ENCODE data around the gene ADAM12. TPM values are rescaled to one million over a fixed set of nuclear protein-coding genes. Genes with fewer than 3 reads are reported as not detected.
"Not testable (repeated sequence)": the region's sequence is repeated elsewhere in the genome, so short reads cannot be mapped to it uniquely, and the experiment has no call there.

The ADAM12 gene
- total RNA-seq, 2 donors from 2014 or later, result 0.27 to 2.2 TPM

GRCh38 chr10:126380352-126381076, 7.8 kb downstream of the ADAM12 start:
- Histone ChIP-seq H3K4me1 (ENCODE audit: control insufficient read depth in 1 of 2, low read depth in 2 of 2) (no peaks in the 10 kb centered on the region), H3K27ac (no peak overlapping the region), H3K4me3 (no peak overlapping the region), H3K27me3 (replicated peaks; ENCODE audit: insufficient read depth) (no peaks in the 10 kb centered on the region), H3K9me3 (no peaks in the 10 kb centered on the region), H3K36me3 (no peaks in the 10 kb centered on the region)
- ATAC-seq (ENCODE audit: insufficient number of reproducible peaks, low FRiP score, low read depth), result no peak
- no peak for TF ChIP-seq CTCF (IDR thresholded peaks at IDR 0.05)
- DNase-seq (ENCODE audit: low spot score), result no peak

GRCh38 chr10:126379166-126379565, 9.1 kb downstream of the ADAM12 start:
- H3K9me3 ChIP-seq; ATAC-seq (ENCODE audit: insufficient number of reproducible peaks, low FRiP score, low read depth); H3K4me1 ChIP-seq (ENCODE audit: control insufficient read depth in 1 of 2, low read depth in 2 of 2); H3K36me3 ChIP-seq; H3K27ac ChIP-seq; H3K4me3 ChIP-seq; DNase-seq (ENCODE audit: low spot score); H3K27me3 ChIP-seq (replicated peaks; ENCODE audit: insufficient read depth): not testable (repeated sequence)

GRCh38 chr10:126376956-126377355, 11.3 kb downstream of the ADAM12 start:
- Histone ChIP-seq H3K27ac (no peak overlapping the region), H3K27me3 (replicated peaks; ENCODE audit: insufficient read depth) (no peaks in the 10 kb centered on the region), H3K36me3 (no peaks in the 10 kb centered on the region), H3K4me3 (no peak overlapping the region), H3K9me3 (no peaks in the 10 kb centered on the region), H3K4me1 (ENCODE audit: control insufficient read depth in 1 of 2, low read depth in 2 of 2) (peaks cover 0 to 4% of the 10 kb centered on the region in 2 donors)
- DNase-seq (ENCODE audit: low spot score) (no peak), ATAC-seq (ENCODE audit: insufficient number of reproducible peaks, low FRiP score, low read depth) (no peak)
- no peak for TF ChIP-seq CTCF (IDR thresholded peaks at IDR 0.05)

GRCh38 chr10:126375926-126376554, 12.2 kb downstream of the ADAM12 start:
- TF ChIP-seq CTCF (IDR thresholded peaks at IDR 0.05), result no peak
- Histone ChIP-seq H3K27ac (no peak overlapping the region), H3K36me3 (no peaks in the 10 kb centered on the region), H3K9me3 (no peaks in the 10 kb centered on the region), H3K27me3 (replicated peaks; ENCODE audit: insufficient read depth) (no peaks in the 10 kb centered on the region), H3K4me1 (ENCODE audit: control insufficient read depth in 1 of 2, low read depth in 2 of 2) (peaks cover 0 to 4% of the 10 kb centered on the region in 2 donors), H3K4me3 (no peak overlapping the region)
- ATAC-seq (ENCODE audit: insufficient number of reproducible peaks, low FRiP score, low read depth), result no peak
- no peak for DNase-seq (ENCODE audit: low spot score)

- DNase-seq (ENCODE audit: low spot score) (no peak), ATAC-seq (ENCODE audit: insufficient number of reproducible peaks, low FRiP score, low read depth) (no peak)
- no peaks in the 10 kb centered on the region for H3K27me3 ChIP-seq (replicated peaks; ENCODE audit: insufficient read depth)
- H3K27ac ChIP-seq, result no peak overlapping the region
- H3K4me1 ChIP-seq (ENCODE audit: control insufficient read depth in 1 of 2, low read depth in 2 of 2), result peaks cover 0 to 4% of the 10 kb centered on the region in 2 donors
- no peak for TF ChIP-seq CTCF (IDR thresholded peaks at IDR 0.05)
- no peaks in the 10 kb centered on the region for H3K9me3 ChIP-seq
- no peaks in the 10 kb centered on the region for H3K36me3 ChIP-seq
- H3K4me3 ChIP-seq, result no peak overlapping the region
Measured at GRCh38 chr10:126375299-126375698, 13.0 kb downstream of the ADAM12 start.
